ENCODE results near the gene HRH2.

DNA sequence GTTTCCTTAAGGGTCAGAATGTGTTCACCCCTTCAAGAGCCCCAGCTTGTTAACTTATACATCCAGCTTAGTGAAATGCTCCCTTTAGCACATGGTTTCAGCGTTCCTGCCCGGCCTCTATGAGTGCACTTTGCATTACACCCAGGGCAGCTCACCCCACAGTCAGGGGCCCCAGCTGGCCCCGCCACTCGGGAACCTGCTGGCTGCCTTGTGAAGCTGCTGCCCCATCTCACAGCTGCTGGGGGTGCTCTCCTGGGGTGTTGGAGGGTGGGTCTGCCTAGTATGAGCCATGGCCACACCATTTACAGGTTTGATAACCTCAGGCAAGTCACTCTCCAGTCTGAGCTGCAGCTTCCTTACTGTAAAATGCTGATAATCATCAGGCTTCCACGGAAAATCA is 32.2 kb downstream of the HRH2 start:
- TF ChIP-seq, protein P1, sequence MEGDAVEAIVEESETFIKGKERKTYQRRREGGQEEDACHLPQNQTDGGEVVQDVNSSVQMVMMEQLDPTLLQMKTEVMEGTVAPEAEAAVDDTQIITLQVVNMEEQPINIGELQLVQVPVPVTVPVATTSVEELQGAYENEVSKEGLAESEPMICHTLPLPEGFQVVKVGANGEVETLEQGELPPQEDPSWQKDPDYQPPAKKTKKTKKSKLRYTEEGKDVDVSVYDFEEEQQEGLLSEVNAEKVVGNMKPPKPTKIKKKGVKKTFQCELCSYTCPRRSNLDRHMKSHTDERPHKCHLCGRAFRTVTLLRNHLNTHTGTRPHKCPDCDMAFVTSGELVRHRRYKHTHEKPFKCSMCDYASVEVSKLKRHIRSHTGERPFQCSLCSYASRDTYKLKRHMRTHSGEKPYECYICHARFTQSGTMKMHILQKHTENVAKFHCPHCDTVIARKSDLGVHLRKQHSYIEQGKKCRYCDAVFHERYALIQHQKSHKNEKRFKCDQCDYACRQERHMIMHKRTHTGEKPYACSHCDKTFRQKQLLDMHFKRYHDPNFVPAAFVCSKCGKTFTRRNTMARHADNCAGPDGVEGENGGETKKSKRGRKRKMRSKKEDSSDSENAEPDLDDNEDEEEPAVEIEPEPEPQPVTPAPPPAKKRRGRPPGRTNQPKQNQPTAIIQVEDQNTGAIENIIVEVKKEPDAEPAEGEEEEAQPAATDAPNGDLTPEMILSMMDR (IDR thresholded peaks at IDR 0.05) = no peak
- TF ChIP-seq POLR2A (IDR thresholded peaks at IDR 0.05) = no peak
- TF ChIP-seq POLR2AphosphoS5 (IDR thresholded peaks at IDR 0.05) = no peak

Measured in stomach (tissue), 4 donors.